ENCODE results near the gene PTPN1. TPM values are rescaled to one million over a fixed set of nuclear protein-coding genes. Genes with fewer than 3 reads are reported as not detected.
A peak's percentile ranks its signal among the peaks of the same experiment; 100 is the strongest.
"Not testable (repeated sequence)": the region's sequence is repeated elsewhere in the genome, so short reads cannot be mapped to it uniquely, and the experiment has no call there.

The PTPN1 gene
- total and polyA plus RNA-seq, 8 donors = 26.3 to 98.6 (median 30.4) TPM

- TF ChIP-seq CTCF (IDR thresholded peaks at IDR 0.05) = no peak
- Histone ChIP-seq H3K4me3 (no peak overlapping the region), H3K9me3 (no peaks in the 10 kb centered on the region), H3K4me1 (peaks cover 42 to 97% of the 10 kb centered on the region in 2 donors), H3K27ac (peak overlapping the region; percentile 42 to 81), H3K36me3 (no peaks in the 10 kb centered on the region), H3K27me3 (no peaks in the 10 kb centered on the region)
- peak in 2 of 4 donors; percentile 63 to 78 for DNase-seq
- peak; percentile 58 for ATAC-seq
- intact Hi-C loops (cut with DNase I) = no loop called here
These were observed 26.1 kb downstream of the PTPN1 start for GRCh38 chr20:50536333-50536732.

GRCh38 chr20:50537546-50538201 lies 27.5 kb downstream of the PTPN1 start:
- Histone ChIP-seq H3K4me1 (peaks cover 53 to 99% of the 10 kb centered on the region in 2 donors), H3K27me3 (no peaks in the 10 kb centered on the region), H3K4me3 (no peak overlapping the region), H3K9me3 (no peaks in the 10 kb centered on the region), H3K36me3 (no peaks in the 10 kb centered on the region), H3K27ac (peak overlapping the region; percentile 80 to 81)
- TF ChIP-seq CTCF (IDR thresholded peaks at IDR 0.05) = no peak
- ATAC-seq (peak; percentile 56), DNase-seq (no peak)
- intact Hi-C loops (cut with DNase I) = no loop called here

- Histone ChIP-seq H3K27me3 (no peaks in the 10 kb centered on the region), H3K27ac (peak overlapping the region; percentile 80 to 81), H3K4me1 (peaks cover 59 to 99% of the 10 kb centered on the region in 2 donors), H3K4me3 (no peak overlapping the region), H3K9me3 (no peaks in the 10 kb centered on the region), H3K36me3 (no peaks in the 10 kb centered on the region)
- no peak for TF ChIP-seq CTCF (IDR thresholded peaks at IDR 0.05)
- intact Hi-C loops (cut with DNase I) = no loop called here
- DNase-seq = no peak
- peak; percentile 8 for ATAC-seq
These were observed 28.1 kb downstream of the PTPN1 start for GRCh38 chr20:50538276-50538675.

- intact Hi-C loops (cut with DNase I); ATAC-seq; DNase-seq; H3K27me3 ChIP-seq; H3K9me3 ChIP-seq; H3K36me3 ChIP-seq; H3K4me3 ChIP-seq: not testable (repeated sequence)
- Histone ChIP-seq H3K27ac (peak overlapping the region in 1 of 2 donors; percentile 80), H3K4me1 (peaks cover 59 to 99% of the 10 kb centered on the region in 2 donors)
These were observed 29.6 kb downstream of the PTPN1 start for GRCh38 chr20:50539798-50540197.

- no peaks in the 10 kb centered on the region for H3K27me3 ChIP-seq
- H3K4me3 ChIP-seq = no peak overlapping the region
- no peak for TF ChIP-seq CTCF (IDR thresholded peaks at IDR 0.05)
- DNase-seq = no peak
- H3K27ac ChIP-seq = peak overlapping the region; percentile 80 to 81
- H3K36me3 ChIP-seq = no peaks in the 10 kb centered on the region
- H3K4me1 ChIP-seq = peaks cover 51 to 99% of the 10 kb centered on the region in 2 donors
- intact Hi-C loops (cut with DNase I) = no loop called here
- ATAC-seq = peak; percentile 67
- H3K9me3 ChIP-seq = no peaks in the 10 kb centered on the region
These were observed 30.7 kb downstream of the PTPN1 start for GRCh38 chr20:50540620-50541605.
